ENCODE data around the gene STYXL2.
A peak's percentile ranks its signal among the peaks of the same experiment; 100 is the strongest.

Gene STYXL2

DNA sequence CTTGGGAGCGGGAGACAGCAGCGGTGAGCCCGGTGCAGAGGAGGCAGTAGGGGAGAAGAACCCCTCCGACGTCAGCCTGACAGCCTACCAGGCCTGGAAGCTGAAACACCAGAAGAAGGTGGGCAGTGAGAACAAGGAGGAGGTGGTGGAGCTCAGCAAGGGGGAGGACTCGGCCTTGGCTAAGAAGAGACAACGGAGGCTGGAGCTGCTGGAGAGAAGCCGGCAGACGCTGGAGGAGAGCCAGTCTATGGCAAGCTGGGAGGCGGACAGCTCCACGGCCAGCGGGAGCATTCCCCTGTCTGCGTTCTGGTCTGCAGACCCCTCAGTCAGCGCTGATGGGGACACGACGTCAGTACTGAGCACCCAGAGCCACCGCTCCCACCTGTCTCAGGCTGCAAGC, 32.9 kb downstream of the STYXL2 start:
- no peak overlapping the region for H2BK120ac ChIP-seq (ENCODE audit: low read depth, low read length)
- H3K9me3 ChIP-seq (replicated peaks in 1 of 2; ENCODE audit: control insufficient read depth in 2 of 2, insufficient read depth in 1 of 2, low read depth in 1 of 2, low read length in 2 of 2), result no peaks in the 10 kb centered on the region
- peak overlapping the region; percentile 78 for H3K23ac ChIP-seq (ENCODE audit: low read depth, low read length, poor library complexity)
- H4K8ac ChIP-seq (ENCODE audit: low read depth, low read length), result no peak overlapping the region
- no peak overlapping the region for H3K4ac ChIP-seq (ENCODE audit: low read length)
- no peak overlapping the region for H3K14ac ChIP-seq (ENCODE audit: low read length)
- no peak overlapping the region for H3K18ac ChIP-seq (ENCODE audit: low read length)
- H3K4me2 ChIP-seq (ENCODE audit: insufficient read depth, low read length, poor library complexity, severe bottlenecking), result no peak overlapping the region
- no peak overlapping the region for H2BK15ac ChIP-seq (ENCODE audit: low read length)
- peak overlapping the region; percentile 26 for H2BK5ac ChIP-seq (ENCODE audit: low read length)
- H3K9ac ChIP-seq (ENCODE audit: low read depth, low read length, poor library complexity), result no peak overlapping the region
- no peaks in the 10 kb centered on the region for H3K79me1 ChIP-seq (ENCODE audit: low read depth, low read length)
- H3K27me3 ChIP-seq (ENCODE audit: control insufficient read depth in 3 of 3, insufficient read depth in 3 of 3, low read depth in 1 of 3, low read length in 3 of 3), result no peaks in the 10 kb centered on the region
- H3K36me3 ChIP-seq (replicated peaks in 1 of 2; ENCODE audit: control insufficient read depth in 2 of 2, insufficient read depth in 2 of 2, low read length in 2 of 2), result no peaks in the 10 kb centered on the region
- H3K27ac ChIP-seq (replicated peaks; ENCODE audit: low read length), result no peak overlapping the region
- no peak overlapping the region for H2BK12ac ChIP-seq (ENCODE audit: low read length)
- peaks cover 0 to 2% of the 10 kb centered on the region in 2 donors for H3K4me1 ChIP-seq (ENCODE audit: control insufficient read depth in 2 of 2, insufficient read depth in 1 of 2, low read depth in 1 of 2, low read length in 2 of 2)
- no CpG with 5 or more reads among the region's 17 CpGs for WGBS, 2 donors (ENCODE audit: extremely low coverage in 2 of 2, insufficient read length in 2 of 2, insufficient replicate concordance in 1 of 2)
- H3K4me3 ChIP-seq (ENCODE audit: low read length in 2 of 2), result no peak overlapping the region
- no peak overlapping the region for H2AK5ac ChIP-seq (ENCODE audit: low read depth, low read length)
- H4K91ac ChIP-seq (ENCODE audit: low read depth, low read length, poor library complexity), result no peak overlapping the region
- no peak overlapping the region for H2AFZ ChIP-seq (ENCODE audit: low read length)
- DNase-seq (ENCODE audit: low spot score), result no peak

DNA sequence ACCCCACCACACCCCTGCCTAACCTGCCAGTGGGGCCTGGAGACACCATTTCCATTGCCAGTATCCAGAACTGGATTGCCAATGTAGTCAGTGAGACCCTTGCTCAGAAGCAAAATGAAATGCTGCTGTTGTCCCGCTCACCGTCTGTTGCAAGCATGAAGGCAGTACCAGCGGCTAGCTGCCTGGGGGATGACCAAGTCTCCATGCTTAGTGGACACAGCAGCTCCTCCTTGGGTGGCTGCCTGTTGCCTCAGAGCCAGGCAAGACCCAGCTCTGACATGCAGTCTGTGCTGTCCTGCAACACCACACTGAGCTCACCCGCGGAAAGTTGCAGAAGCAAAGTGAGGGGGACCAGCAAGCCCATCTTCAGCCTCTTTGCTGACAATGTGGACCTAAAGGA, 33.4 kb downstream of the STYXL2 start:
- DNase-seq (ENCODE audit: low spot score), result no peak
- no peaks in the 10 kb centered on the region for H3K27me3 ChIP-seq (ENCODE audit: control insufficient read depth in 3 of 3, insufficient read depth in 3 of 3, low read depth in 1 of 3, low read length in 3 of 3)
- H3K36me3 ChIP-seq (replicated peaks in 1 of 2; ENCODE audit: control insufficient read depth in 2 of 2, insufficient read depth in 2 of 2, low read length in 2 of 2), result no peaks in the 10 kb centered on the region
- no peak overlapping the region for H2AK5ac ChIP-seq (ENCODE audit: low read depth, low read length)
- no peak overlapping the region for H3K14ac ChIP-seq (ENCODE audit: low read length)
- no peaks in the 10 kb centered on the region for H3K79me1 ChIP-seq (ENCODE audit: low read depth, low read length)
- no peak overlapping the region for H2BK12ac ChIP-seq (ENCODE audit: low read length)
- no peak overlapping the region for H3K4me3 ChIP-seq (ENCODE audit: low read length in 2 of 2)
- H2BK120ac ChIP-seq (ENCODE audit: low read depth, low read length), result no peak overlapping the region
- no peak overlapping the region for H3K4me2 ChIP-seq (ENCODE audit: insufficient read depth, low read length, poor library complexity, severe bottlenecking)
- H3K4ac ChIP-seq (ENCODE audit: low read length), result no peak overlapping the region
- no peak overlapping the region for H2BK15ac ChIP-seq (ENCODE audit: low read length)
- H2AFZ ChIP-seq (ENCODE audit: low read length), result no peak overlapping the region
- peak overlapping the region; percentile 78 for H3K23ac ChIP-seq (ENCODE audit: low read depth, low read length, poor library complexity)
- no CpG with 5 or more reads among the region's 5 CpGs for WGBS, 2 donors (ENCODE audit: extremely low coverage in 2 of 2, insufficient read length in 2 of 2, insufficient replicate concordance in 1 of 2)
- peaks cover 0 to 2% of the 10 kb centered on the region in 2 donors for H3K4me1 ChIP-seq (ENCODE audit: control insufficient read depth in 2 of 2, insufficient read depth in 1 of 2, low read depth in 1 of 2, low read length in 2 of 2)
- H3K9me3 ChIP-seq (replicated peaks in 1 of 2; ENCODE audit: control insufficient read depth in 2 of 2, insufficient read depth in 1 of 2, low read depth in 1 of 2, low read length in 2 of 2), result no peaks in the 10 kb centered on the region
- H3K18ac ChIP-seq (ENCODE audit: low read length), result no peak overlapping the region
- peak overlapping the region; percentile 26 for H2BK5ac ChIP-seq (ENCODE audit: low read length)
- no peak overlapping the region for H3K27ac ChIP-seq (replicated peaks; ENCODE audit: low read length)
- H4K8ac ChIP-seq (ENCODE audit: low read depth, low read length), result no peak overlapping the region
- no peak overlapping the region for H4K91ac ChIP-seq (ENCODE audit: low read depth, low read length, poor library complexity)
- H3K9ac ChIP-seq (ENCODE audit: low read depth, low read length, poor library complexity), result no peak overlapping the region

DNA sequence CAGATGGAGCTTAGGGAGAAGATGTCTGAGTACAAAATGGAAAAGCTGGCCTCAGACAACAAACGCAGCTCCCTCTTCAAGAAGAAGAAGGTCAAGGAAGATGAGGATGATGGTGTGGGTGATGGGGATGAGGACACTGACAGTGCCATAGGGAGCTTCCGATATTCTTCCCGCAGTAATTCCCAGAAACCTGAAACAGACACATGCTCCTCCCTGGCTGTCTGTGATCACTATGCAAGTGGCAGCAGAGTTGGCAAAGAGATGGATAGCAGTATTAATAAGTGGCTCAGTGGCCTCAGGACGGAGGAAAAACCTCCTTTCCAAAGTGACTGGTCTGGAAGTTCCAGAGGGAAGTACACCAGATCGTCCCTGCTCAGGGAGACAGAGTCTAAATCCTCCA, 33.8 kb downstream of the STYXL2 start:
- no peak overlapping the region for H3K4ac ChIP-seq (ENCODE audit: low read length)
- no peak overlapping the region for H4K8ac ChIP-seq (ENCODE audit: low read depth, low read length)
- H4K91ac ChIP-seq (ENCODE audit: low read depth, low read length, poor library complexity), result no peak overlapping the region
- H2BK120ac ChIP-seq (ENCODE audit: low read depth, low read length), result no peak overlapping the region
- no peak overlapping the region for H3K4me3 ChIP-seq (ENCODE audit: low read length in 2 of 2)
- no peak overlapping the region for H2BK12ac ChIP-seq (ENCODE audit: low read length)
- H3K36me3 ChIP-seq (replicated peaks in 1 of 2; ENCODE audit: control insufficient read depth in 2 of 2, insufficient read depth in 2 of 2, low read length in 2 of 2), result no peaks in the 10 kb centered on the region
- no peak overlapping the region for H2AFZ ChIP-seq (ENCODE audit: low read length)
- H3K9me3 ChIP-seq (replicated peaks in 1 of 2; ENCODE audit: control insufficient read depth in 2 of 2, insufficient read depth in 1 of 2, low read depth in 1 of 2, low read length in 2 of 2), result no peaks in the 10 kb centered on the region
- no peaks in the 10 kb centered on the region for H3K27me3 ChIP-seq (ENCODE audit: control insufficient read depth in 3 of 3, insufficient read depth in 3 of 3, low read depth in 1 of 3, low read length in 3 of 3)
- no peak overlapping the region for H3K23ac ChIP-seq (ENCODE audit: low read depth, low read length, poor library complexity)
- no peak overlapping the region for H3K9ac ChIP-seq (ENCODE audit: low read depth, low read length, poor library complexity)
- peaks cover 0 to 6% of the 10 kb centered on the region in 2 donors for H3K4me1 ChIP-seq (ENCODE audit: control insufficient read depth in 2 of 2, insufficient read depth in 1 of 2, low read depth in 1 of 2, low read length in 2 of 2)
- H3K18ac ChIP-seq (ENCODE audit: low read length), result no peak overlapping the region
- no CpG with 5 or more reads among the region's 5 CpGs for WGBS, 2 donors (ENCODE audit: extremely low coverage in 2 of 2, insufficient read length in 2 of 2, insufficient replicate concordance in 1 of 2)
- no peak for DNase-seq (ENCODE audit: low spot score)
- H3K14ac ChIP-seq (ENCODE audit: low read length), result no peak overlapping the region
- H2AK5ac ChIP-seq (ENCODE audit: low read depth, low read length), result no peak overlapping the region
- H3K4me2 ChIP-seq (ENCODE audit: insufficient read depth, low read length, poor library complexity, severe bottlenecking), result no peak overlapping the region
- H2BK5ac ChIP-seq (ENCODE audit: low read length), result peak overlapping the region; percentile 26
- no peaks in the 10 kb centered on the region for H3K79me1 ChIP-seq (ENCODE audit: low read depth, low read length)
- no peak overlapping the region for H3K27ac ChIP-seq (replicated peaks; ENCODE audit: low read length)
- no peak overlapping the region for H2BK15ac ChIP-seq (ENCODE audit: low read length)

DNA sequence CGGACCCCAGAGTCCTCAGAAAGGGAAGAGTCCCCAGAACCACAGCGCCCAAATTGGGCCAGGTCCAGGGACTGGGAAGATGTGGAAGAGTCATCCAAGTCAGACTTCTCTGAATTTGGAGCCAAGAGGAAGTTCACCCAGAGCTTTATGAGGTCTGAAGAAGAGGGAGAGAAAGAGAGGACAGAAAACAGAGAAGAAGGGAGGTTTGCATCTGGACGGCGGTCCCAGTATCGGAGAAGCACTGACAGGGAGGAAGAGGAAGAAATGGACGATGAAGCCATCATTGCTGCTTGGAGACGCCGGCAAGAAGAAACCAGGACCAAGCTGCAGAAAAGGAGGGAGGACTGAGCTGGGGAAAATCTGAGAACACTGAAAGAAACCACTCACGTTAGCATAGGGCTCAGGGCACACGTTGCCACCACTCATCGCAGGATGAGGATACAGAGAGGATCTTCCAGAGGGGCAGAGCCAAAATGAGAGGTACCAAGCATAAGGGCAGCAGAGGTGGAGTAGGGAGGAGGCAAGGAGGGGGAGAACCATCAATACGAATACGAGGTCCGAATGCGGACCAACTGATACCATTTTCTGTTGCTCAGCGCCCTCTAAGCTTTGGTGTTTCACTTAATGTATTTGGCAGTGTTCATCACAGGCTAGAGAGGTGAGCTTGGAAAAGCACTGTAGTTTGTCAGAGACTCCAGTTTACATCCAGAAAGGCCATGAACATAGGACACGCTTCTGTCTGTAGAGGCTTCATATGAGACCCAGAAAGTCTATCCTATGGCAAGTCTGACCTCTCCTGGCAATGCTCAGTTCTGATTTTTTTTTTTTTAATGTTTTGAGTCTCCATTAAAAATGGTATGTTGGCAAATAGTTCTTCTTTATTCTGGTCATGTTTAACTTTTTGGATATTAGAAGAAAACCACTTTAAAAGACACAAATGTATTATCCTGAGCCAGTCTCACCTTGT, 34.7 kb downstream of the STYXL2 start:
- no peak overlapping the region for H2AK5ac ChIP-seq (ENCODE audit: low read depth, low read length)
- no peak overlapping the region for H2BK12ac ChIP-seq (ENCODE audit: low read length)
- H3K23ac ChIP-seq (ENCODE audit: low read depth, low read length, poor library complexity), result no peak overlapping the region
- H3K18ac ChIP-seq (ENCODE audit: low read length), result peak overlapping the region; percentile 73
- H3K9ac ChIP-seq (ENCODE audit: low read depth, low read length, poor library complexity), result no peak overlapping the region
- no peak overlapping the region for H3K4me3 ChIP-seq (ENCODE audit: low read length in 2 of 2)
- no peak overlapping the region for H2BK120ac ChIP-seq (ENCODE audit: low read depth, low read length)
- no peak overlapping the region for H2AFZ ChIP-seq (ENCODE audit: low read length)
- H3K4me1 ChIP-seq (ENCODE audit: control insufficient read depth in 2 of 2, insufficient read depth in 1 of 2, low read depth in 1 of 2, low read length in 2 of 2), result peaks cover 0 to 7% of the 10 kb centered on the region in 2 donors
- H2BK5ac ChIP-seq (ENCODE audit: low read length), result no peak overlapping the region
- no peaks in the 10 kb centered on the region for H3K9me3 ChIP-seq (replicated peaks in 1 of 2; ENCODE audit: control insufficient read depth in 2 of 2, insufficient read depth in 1 of 2, low read depth in 1 of 2, low read length in 2 of 2)
- H3K27me3 ChIP-seq (ENCODE audit: control insufficient read depth in 3 of 3, insufficient read depth in 3 of 3, low read depth in 1 of 3, low read length in 3 of 3), result no peaks in the 10 kb centered on the region
- no peaks in the 10 kb centered on the region for H3K36me3 ChIP-seq (replicated peaks in 1 of 2; ENCODE audit: control insufficient read depth in 2 of 2, insufficient read depth in 2 of 2, low read length in 2 of 2)
- no CpG with 5 or more reads among the region's 17 CpGs for WGBS, 2 donors (ENCODE audit: extremely low coverage in 2 of 2, insufficient read length in 2 of 2, insufficient replicate concordance in 1 of 2)
- no peak overlapping the region for H3K14ac ChIP-seq (ENCODE audit: low read length)
- no peak overlapping the region for H3K4ac ChIP-seq (ENCODE audit: low read length)
- no peak overlapping the region for H3K27ac ChIP-seq (replicated peaks; ENCODE audit: low read length)
- no peak overlapping the region for H3K4me2 ChIP-seq (ENCODE audit: insufficient read depth, low read length, poor library complexity, severe bottlenecking)
- peak overlapping the region; percentile 14 for H2BK15ac ChIP-seq (ENCODE audit: low read length)
- DNase-seq (ENCODE audit: low spot score), result no peak
- H4K91ac ChIP-seq (ENCODE audit: low read depth, low read length, poor library complexity), result no peak overlapping the region
- H3K79me1 ChIP-seq (ENCODE audit: low read depth, low read length), result no peaks in the 10 kb centered on the region
- H4K8ac ChIP-seq (ENCODE audit: low read depth, low read length), result no peak overlapping the region

Measured in neuronal stem cell (in vitro differentiated cells).